SK-N-SH (cell line): ENCODE data around the gene PXDC1. TPM values are rescaled to one million over a fixed set of nuclear protein-coding genes. Genes with fewer than 3 reads are reported as not detected.
A peak's percentile ranks its signal among the peaks of the same experiment; 100 is the strongest.

ENCODE experiments used
- CTCF ChIA-PET: fragments of 300-600, 350-600 bp; formaldehyde crosslinking; extraction: SDS; loops from one replicate; lab custom pipeline; 2021; lab: Yijun Ruan, JAX
- POLR2A ChIA-PET: fragments of 350-600 bp; sonication (Branson Sonifier 250); formaldehyde crosslinking; extraction: SDS; loops from one replicate; lab custom pipeline; 2020; ENCODE audit warnings: antibody characterized with exemption, inconsistent platforms; lab: Yijun Ruan, JAX
- DNase-seq: peaks from one replicate; pipeline ENCODE4 v3.0.0; 2012
- H2AFZ ChIP-seq: fragments of 200-600 bp; sonication (generic); 2 replicates; pipeline ENCODE4 v1.8.1; 2016; ENCODE audit warnings: antibody characterized with exemption, mild to moderate bottlenecking, low read depth
- H3F3A ChIP-seq: fragments of 200-600 bp; sonication (generic); replicated peaks from 2 replicates; pipeline ENCODE3; 2016; ENCODE audit warnings: antibody characterized with exemption, mild to moderate bottlenecking; ENCODE audit not compliant: insufficient read depth
- H3K27ac ChIP-seq, 2 experiments: fragments of 200-500 bp in 1 of 2; fragments of 200-600 bp in 1 of 2; sonication (Bioruptor generic) in 1 of 2; sonication (generic), shearing (Covaris generic) in 1 of 2; 2 replicates each; pipeline versions ENCODE4 v1.5.1 to v1.6.1; 2014 to 2016; ENCODE audit warnings: low read depth in 2 of 2, inconsistent platforms in 1 of 2, low read length in 1 of 2, mild to moderate bottlenecking in 1 of 2, mixed read lengths in 1 of 2
- H3K27me3 ChIP-seq: fragments of 200-600 bp; sonication (generic), shearing (Covaris generic); 2 replicates; pipeline ENCODE4 v1.6.1; 2016; ENCODE audit warnings: mixed run types; ENCODE audit not compliant: insufficient read depth
- H3K36me3 ChIP-seq, 2 experiments: fragments of 200-500 bp in 1 of 2; fragments of 200-600 bp in 1 of 2; sonication (Bioruptor generic) in 1 of 2; sonication (generic) in 1 of 2; replicated peaks in 1 of 2; 2 replicates each; pipeline versions ENCODE3 to v1.5.1; 2014 to 2016; ENCODE audit warnings: low read length in 1 of 2, mild to moderate bottlenecking in 1 of 2; ENCODE audit not compliant: insufficient read depth in 2 of 2, control insufficient read depth in 1 of 2
- H3K4me1 ChIP-seq, 2 experiments: fragments of 200-500 bp in 1 of 2; fragments of 200-600 bp in 1 of 2; sonication (Bioruptor generic) in 1 of 2; sonication (generic), shearing (Covaris generic) in 1 of 2; 2 replicates each; pipeline versions ENCODE4 v1.5.1 to v1.6.1; 2014 to 2016; ENCODE audit warnings: low read depth in 1 of 2, low read length in 1 of 2, mixed run types in 1 of 2; ENCODE audit not compliant: insufficient read depth in 2 of 2, control insufficient read depth in 1 of 2
- H3K4me2 ChIP-seq: fragments of 200-600 bp; sonication (generic), shearing (Covaris generic); 2 replicates; pipeline ENCODE4 v1.6.1; 2017; ENCODE audit warnings: mixed run types
- H3K4me3 ChIP-seq, 2 experiments: fragments of 200-500 bp in 1 of 2; fragments of 200-600 bp in 1 of 2; sonication (Bioruptor generic) in 1 of 2; sonication (generic), shearing (Covaris generic) in 1 of 2; 2 replicates each; pipeline versions ENCODE4 v1.5.1 to v1.8.1; 2014 to 2016; ENCODE audit warnings: low read depth in 2 of 2, inconsistent platforms in 1 of 2, low read length in 1 of 2, mild to moderate bottlenecking in 1 of 2, mixed read lengths in 1 of 2, moderate library complexity in 1 of 2
- H3K79me2 ChIP-seq: fragments of 200-600 bp; sonication (generic); 2 replicates; pipeline ENCODE4 v1.8.1; 2017; ENCODE audit warnings: mild to moderate bottlenecking; ENCODE audit not compliant: insufficient read depth
- H3K9ac ChIP-seq: fragments of 200-600 bp; sonication (generic); 2 replicates; pipeline ENCODE4 v1.6.1; 2017; ENCODE audit warnings: mixed run types
- H3K9me2 ChIP-seq: fragments of 200-600 bp; sonication (generic); 2 replicates; pipeline ENCODE4 v1.6.1; 2017; ENCODE audit warnings: mixed run types
- H3K9me3 ChIP-seq: fragments of 200-600 bp; sonication (generic); 2 replicates; pipeline ENCODE4 v1.6.1; 2017; ENCODE audit warnings: mixed run types, mild to moderate bottlenecking, moderate library complexity
- H4K20me1 ChIP-seq: fragments of 200-600 bp; sonication (generic); 2 replicates; pipeline ENCODE4 v1.6.1; 2017; ENCODE audit warnings: mild to moderate bottlenecking, mixed run types; ENCODE audit not compliant: insufficient read depth
- CHD2 ChIP-seq: fragments of 150-350 bp; IDR thresholded peaks from 2 replicates; pipeline ENCODE4 v1.6.1; 2018; ENCODE audit warnings: low read length; ENCODE audit not compliant: partially characterized antibody
- ELF1 ChIP-seq: IDR thresholded peaks from 2 replicates; pipeline ENCODE4 v1.4.0; 2012
- EP300 ChIP-seq, 2 experiments: IDR thresholded peaks; 2 replicates each; pipeline versions ENCODE4 v1.4.0 to v1.6.1; 2012; ENCODE audit warnings: borderline replicate concordance in 1 of 2, low read depth in 1 of 2, low read length in 1 of 2
- FOSL2 ChIP-seq: IDR thresholded peaks from 2 replicates; pipeline ENCODE4 v1.4.0; 2012; ENCODE audit warnings: low read depth, mild to moderate bottlenecking, moderate library complexity, borderline replicate concordance
- FOXJ3 ChIP-seq: sonication (generic); formaldehyde crosslinking; IDR thresholded peaks from 2 replicates; pipeline ENCODE4 v1.5.1; 2020; ENCODE audit warnings: mild to moderate bottlenecking, missing genetic modification reagents
- GABPA ChIP-seq: IDR thresholded peaks from 2 replicates; pipeline ENCODE4 v1.4.0; 2012; ENCODE audit warnings: low read depth, mild to moderate bottlenecking
- GATA2 ChIP-seq: sonication (generic); formaldehyde crosslinking; IDR thresholded peaks from 2 replicates; pipeline ENCODE4 v1.5.0; 2020; ENCODE audit warnings: mild to moderate bottlenecking, missing genetic modification reagents
- IRF3 ChIP-seq: fragments of 150-350 bp; IDR thresholded peaks from 2 replicates; pipeline ENCODE4 v1.6.1; 2016; ENCODE audit warnings: mild to moderate bottlenecking, low read depth, low read length
- JUND ChIP-seq: IDR thresholded peaks from 2 replicates; pipeline ENCODE4 v1.4.0; 2012
- MAX ChIP-seq: IDR thresholded peaks from 2 replicates; pipeline ENCODE4 v1.4.0; 2012; ENCODE audit warnings: low read depth
- MXI1 ChIP-seq: IDR thresholded peaks from 2 replicates; pipeline ENCODE4 v1.6.1; 2012; ENCODE audit warnings: mild to moderate bottlenecking, low read depth, low read length, improper control_type of control experiment
- NFIC ChIP-seq: IDR thresholded peaks from 2 replicates; pipeline ENCODE4 v1.4.0; 2012; ENCODE audit warnings: borderline replicate concordance
- NRF1 ChIP-seq: IDR thresholded peaks from 2 replicates; pipeline ENCODE4 v1.6.1; 2012; ENCODE audit warnings: low read depth, mild to moderate bottlenecking, low read length
- PBX3 ChIP-seq: IDR thresholded peaks from 2 replicates; pipeline ENCODE4; 2012
- POLR2AphosphoS5 ChIP-seq: IDR thresholded peaks from 2 replicates; pipeline ENCODE4 v1.6.1; 2012; ENCODE audit warnings: low read depth, low read length
- RCOR1 ChIP-seq: fragments of 150-350 bp; IDR thresholded peaks from 2 replicates; pipeline ENCODE4 v1.6.1; 2017; ENCODE audit warnings: antibody characterized with exemption, low read length
- REST ChIP-seq: IDR thresholded peaks from 2 replicates; pipeline ENCODE4 v1.6.1; 2012; ENCODE audit warnings: mild to moderate bottlenecking, low read depth, low read length, moderate library complexity
- RXRA ChIP-seq: IDR thresholded peaks from 2 replicates; pipeline ENCODE4 v1.4.0; 2012; ENCODE audit warnings: low read depth, mild to moderate bottlenecking, borderline replicate concordance
- SMC3 ChIP-seq: IDR thresholded peaks from 2 replicates; pipeline ENCODE4 v1.6.1; 2012; ENCODE audit warnings: low read depth, low read length, improper control_type of control experiment
- TAF1 ChIP-seq: IDR thresholded peaks from 2 replicates; pipeline ENCODE4 v1.6.1; 2012; ENCODE audit warnings: low read depth, mild to moderate bottlenecking, low read length, moderate library complexity, borderline replicate concordance
- TCF12 ChIP-seq: IDR thresholded peaks from 2 replicates; pipeline ENCODE4 v1.4.0; 2012
- USF2 ChIP-seq: fragments of 150-350 bp; IDR thresholded peaks from 2 replicates; pipeline ENCODE4 v1.6.1; 2017; ENCODE audit warnings: antibody characterized with exemption, low read length, low read depth, borderline replicate concordance
- YY1 ChIP-seq: IDR thresholded peaks from 2 replicates; pipeline ENCODE4 v1.4.0; 2012; ENCODE audit warnings: low read depth, mild to moderate bottlenecking
- ZBTB33 ChIP-seq: IDR thresholded peaks from 2 replicates; pipeline ENCODE4 v1.4.0; 2012; ENCODE audit warnings: low read depth, borderline replicate concordance
- WGBS: methylation state at CpG from one replicate; pipeline ENCODE4 v1.1.6; 2017; ENCODE audit warnings: low lambda C conversion rate; 5-methylcytosine and 5-hydroxymethylcytosine counted together
- polyA plus RNA-seq, 3 experiments: library from polyadenylated mRNA; depleted of rRNA; stranded (reverse); fragments of >200 nt; gene quantifications; 2 replicates each; pipeline ENCODE4 v1.2.3, GENCODE V29; 2012

Gene PXDC1
- polyA plus RNA-seq, 1 of the 3 experiments (the other 2 are of a cell fraction) = 14.1 TPM

GRCh38 chr6:3742426-3743344 is 8.8 kb downstream of the PXDC1 start:
- 47% methylated on average over 32 of the region's 37 CpGs for WGBS
- Histone ChIP-seq H3K4me2 (peak overlapping the region; percentile 38; the same call in 1 of the 2 replicates), H3K9ac (peak overlapping the region; percentile 2; the same call in 1 of the 2 replicates), H3K4me3 (peak overlapping the region; percentile 12 to 48; a peak in 2 of 4 replicates), H3K36me3 (peaks cover 18 to 35% of the 10 kb centered on the region in 2 experiments), H3K27me3 (no peaks in the 10 kb centered on the region), H3K79me2 (peaks cover 100% of the 10 kb centered on the region), H2AFZ (no peak overlapping the region), H3F3A (peaks cover 25% of the 10 kb centered on the region), H3K9me2 (no peaks in the 10 kb centered on the region), H4K20me1 (peaks cover 99% of the 10 kb centered on the region), H3K27ac (peak overlapping the region in 1 of 2 experiments; percentile 31; a peak in 2 of 4 replicates), H3K4me1 (peaks cover 5 to 20% of the 10 kb centered on the region in 2 experiments; a peak in 2 of 4 replicates), H3K9me3 (no peaks in the 10 kb centered on the region)
- ChIA-PET POLR2A (no interaction called here), CTCF (interaction anchor here (0.6 to 8.5 kb wide), 24 partner anchors 9 to 483 kb away, joined by 3 to 88 read pairs (median 4); partner anchors contain the start of genes FAM50B and PXDC1)
- peak; percentile 84 for DNase-seq
- TF ChIP-seq MXI1 (no peak), REST (no peak), GATA2 (CRISPR knock-in tag) (no peak), ZBTB33 (no peak), GABPA (peak; percentile 45; the same call in 1 of the 2 replicates), JUND (no peak), TCF12 (no peak), IRF3 (no peak), PBX3 (no peak), NFIC (no peak), ELF1 (peak; percentile 38), FOSL2 (no peak), MAX (no peak), POLR2AphosphoS5 (no peak), YY1 (no peak), FOXJ3 (CRISPR knock-in tag) (no peak), RXRA (no peak), SMC3 (peak; percentile 92), NRF1 (0 out of 2 replicates have a peak, but pooled peaks have one; percentile 4), TAF1 (no peak), EP300 (IDR thresholded peaks at IDR 0.05; ENCODE audit: borderline replicate concordance in 1 of 2, low read depth in 1 of 2, low read length in 1 of 2) (no peak), RCOR1 (no peak), USF2 (no peak), CHD2 (peak; percentile 47)
